RWPE2 (cell line): ENCODE measurements around the gene TMEM107.

Source experiments
- ATAC-seq: fragments of 200-7000 bp; cut with Tn5 transposase; 3 replicates; pipeline ENCODE4 v1.9.1; 2021; ENCODE audit warnings: low read depth
- DNase-seq: peaks from one replicate; pipeline ENCODE4 v3.0.0-alpha.2; 2020; ENCODE audit warnings: low spot score
- H3K27ac ChIP-seq: fragments of 450-650 bp; 2 replicates; pipeline ENCODE4 v1.5.1; 2017; ENCODE audit warnings: mild to moderate bottlenecking; ENCODE audit not compliant: poor library complexity, severe bottlenecking
- H3K27me3 ChIP-seq: fragments of 250-450 bp; sonication (Bioruptor Pico); 2 replicates; pipeline ENCODE4 v1.5.1; 2021; ENCODE audit warnings: mild to moderate bottlenecking, moderate library complexity; ENCODE audit not compliant: insufficient read depth, poor library complexity, severe bottlenecking
- H3K36me3 ChIP-seq: fragments of 250-450 bp; sonication (Bioruptor Pico); 2 replicates; pipeline ENCODE4 v1.5.1; 2020; ENCODE audit warnings: low read depth, mild to moderate bottlenecking, moderate library complexity
- H3K4me1 ChIP-seq: fragments of 250-450 bp; sonication (Bioruptor Pico); 2 replicates; pipeline ENCODE4 v1.5.1; 2021; ENCODE audit warnings: mild to moderate bottlenecking, moderate library complexity; ENCODE audit not compliant: insufficient read depth, poor library complexity, severe bottlenecking
- H3K4me3 ChIP-seq: fragments of 250-450 bp; sonication (Bioruptor Pico); 2 replicates; pipeline ENCODE4 v1.5.1; 2021; ENCODE audit warnings: mild to moderate bottlenecking, moderate library complexity; ENCODE audit not compliant: severe bottlenecking
- H3K9me3 ChIP-seq: fragments of 250-450 bp; sonication (Bioruptor Pico); 2 replicates; pipeline ENCODE4 v1.5.1; 2021; ENCODE audit warnings: mild to moderate bottlenecking, moderate library complexity; ENCODE audit not compliant: severe bottlenecking
- TF ChIP-seq, protein P1 (sequence below): fragments of 450-650 bp; IDR thresholded peaks from one replicate; pipeline ENCODE4 v1.5.1; 2017; ENCODE audit warnings: mild to moderate bottlenecking, moderate library complexity; ENCODE audit not compliant: poor library complexity, severe bottlenecking

Gene TMEM107

GRCh38 chr17:8210761-8211458 is 34.7 kb upstream of the TMEM107 start:
- Histone ChIP-seq H3K4me1 (peaks cover 14% of the 10 kb centered on the region), H3K36me3 (peaks cover 40% of the 10 kb centered on the region), H3K27me3 (no peaks in the 10 kb centered on the region), H3K4me3 (peak overlapping the region; percentile 65), H3K9me3 (no peaks in the 10 kb centered on the region), H3K27ac (peak overlapping the region; percentile 85)
- ATAC-seq, result no peak
- DNase-seq, result no peak
- TF ChIP-seq, protein P1, sequence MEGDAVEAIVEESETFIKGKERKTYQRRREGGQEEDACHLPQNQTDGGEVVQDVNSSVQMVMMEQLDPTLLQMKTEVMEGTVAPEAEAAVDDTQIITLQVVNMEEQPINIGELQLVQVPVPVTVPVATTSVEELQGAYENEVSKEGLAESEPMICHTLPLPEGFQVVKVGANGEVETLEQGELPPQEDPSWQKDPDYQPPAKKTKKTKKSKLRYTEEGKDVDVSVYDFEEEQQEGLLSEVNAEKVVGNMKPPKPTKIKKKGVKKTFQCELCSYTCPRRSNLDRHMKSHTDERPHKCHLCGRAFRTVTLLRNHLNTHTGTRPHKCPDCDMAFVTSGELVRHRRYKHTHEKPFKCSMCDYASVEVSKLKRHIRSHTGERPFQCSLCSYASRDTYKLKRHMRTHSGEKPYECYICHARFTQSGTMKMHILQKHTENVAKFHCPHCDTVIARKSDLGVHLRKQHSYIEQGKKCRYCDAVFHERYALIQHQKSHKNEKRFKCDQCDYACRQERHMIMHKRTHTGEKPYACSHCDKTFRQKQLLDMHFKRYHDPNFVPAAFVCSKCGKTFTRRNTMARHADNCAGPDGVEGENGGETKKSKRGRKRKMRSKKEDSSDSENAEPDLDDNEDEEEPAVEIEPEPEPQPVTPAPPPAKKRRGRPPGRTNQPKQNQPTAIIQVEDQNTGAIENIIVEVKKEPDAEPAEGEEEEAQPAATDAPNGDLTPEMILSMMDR, result no peak

DNA sequence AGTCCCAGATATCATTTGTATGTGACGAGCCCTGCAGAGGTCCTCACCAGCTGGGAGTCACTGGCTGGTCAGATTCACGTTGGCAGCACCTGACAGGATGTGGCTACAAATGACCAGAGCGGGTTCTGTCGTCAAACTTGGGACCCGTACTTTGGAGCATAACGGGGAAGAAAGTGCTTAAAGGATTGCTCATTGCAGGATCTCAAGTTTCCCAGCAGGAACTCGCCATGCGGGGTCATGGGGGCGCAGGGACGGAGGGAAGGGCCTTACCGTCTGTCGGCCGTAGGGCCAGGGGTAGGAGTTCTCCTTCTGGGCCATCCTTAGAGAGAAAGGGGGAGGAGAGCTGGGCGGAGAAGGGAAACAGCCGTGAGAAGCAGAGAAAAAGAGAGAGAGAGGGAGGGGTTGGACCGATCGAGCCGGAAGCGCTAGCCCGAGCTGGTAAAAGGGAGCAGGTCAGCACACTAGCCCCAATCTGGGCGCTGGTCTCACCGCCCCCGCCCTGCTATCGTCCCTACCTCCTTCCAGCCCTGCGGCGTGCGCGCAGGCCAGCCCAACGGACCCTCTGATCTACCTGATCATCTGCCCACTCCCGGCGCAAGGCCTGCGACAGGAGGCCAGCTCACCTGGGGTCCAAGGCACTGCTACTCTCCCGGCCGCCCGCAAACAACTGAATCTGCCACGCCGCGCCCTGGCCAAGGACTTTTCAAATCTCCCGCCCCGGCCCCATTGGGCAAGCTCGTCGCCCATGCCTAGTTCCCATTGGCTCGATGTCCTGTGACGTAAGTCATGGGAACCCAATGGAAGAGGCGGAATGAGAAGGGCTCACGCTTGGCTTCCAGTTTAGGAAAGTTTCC is 34.0 kb upstream of the TMEM107 start, which contains the start of gene AURKB:
AURKB (minus strand) TSS at position 669 of the 854 bp plus-strand sequence; CDS start at position 318, 351 bp downstream.
- Histone ChIP-seq H3K27me3 (no peaks in the 10 kb centered on the region), H3K9me3 (no peaks in the 10 kb centered on the region), H3K36me3 (peaks cover 48% of the 10 kb centered on the region), H3K27ac (peak within 1 kb of the TSS; percentile 85), H3K4me1 (peaks cover 14% of the 10 kb centered on the region), H3K4me3 (peak within 1 kb of the TSS; percentile 65)
- peak; percentile 93 for ATAC-seq
- TF ChIP-seq, protein P1, result no peak
- peak; percentile 94 for DNase-seq

DNA sequence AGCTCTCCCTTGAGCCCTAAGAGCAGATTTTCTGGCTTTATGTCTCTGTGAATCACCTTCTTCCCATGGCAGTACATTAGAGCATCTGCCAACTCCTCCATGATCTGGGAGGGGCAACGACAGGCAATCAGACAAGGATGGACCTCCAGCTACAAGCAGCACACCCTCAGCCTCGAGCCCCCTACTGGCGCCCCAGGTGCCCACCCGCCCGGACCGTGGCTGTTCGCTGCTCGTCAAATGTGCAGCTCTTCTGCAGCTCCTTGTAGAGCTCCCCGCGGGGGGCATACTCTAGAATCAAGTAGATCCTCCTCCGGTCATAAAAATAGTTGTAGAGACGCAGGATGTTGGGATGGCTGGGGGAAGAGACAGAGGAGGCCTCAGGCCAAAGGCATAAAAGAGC is 30.4 kb upstream of the TMEM107 start:
- Histone ChIP-seq H3K4me1 (peaks cover 14% of the 10 kb centered on the region), H3K27ac (no peak overlapping the region), H3K4me3 (no peak overlapping the region), H3K27me3 (no peaks in the 10 kb centered on the region), H3K36me3 (peaks cover 58% of the 10 kb centered on the region), H3K9me3 (no peaks in the 10 kb centered on the region)
- DNase-seq, result no peak
- TF ChIP-seq, protein P1, result no peak
- no peak for ATAC-seq

DNA sequence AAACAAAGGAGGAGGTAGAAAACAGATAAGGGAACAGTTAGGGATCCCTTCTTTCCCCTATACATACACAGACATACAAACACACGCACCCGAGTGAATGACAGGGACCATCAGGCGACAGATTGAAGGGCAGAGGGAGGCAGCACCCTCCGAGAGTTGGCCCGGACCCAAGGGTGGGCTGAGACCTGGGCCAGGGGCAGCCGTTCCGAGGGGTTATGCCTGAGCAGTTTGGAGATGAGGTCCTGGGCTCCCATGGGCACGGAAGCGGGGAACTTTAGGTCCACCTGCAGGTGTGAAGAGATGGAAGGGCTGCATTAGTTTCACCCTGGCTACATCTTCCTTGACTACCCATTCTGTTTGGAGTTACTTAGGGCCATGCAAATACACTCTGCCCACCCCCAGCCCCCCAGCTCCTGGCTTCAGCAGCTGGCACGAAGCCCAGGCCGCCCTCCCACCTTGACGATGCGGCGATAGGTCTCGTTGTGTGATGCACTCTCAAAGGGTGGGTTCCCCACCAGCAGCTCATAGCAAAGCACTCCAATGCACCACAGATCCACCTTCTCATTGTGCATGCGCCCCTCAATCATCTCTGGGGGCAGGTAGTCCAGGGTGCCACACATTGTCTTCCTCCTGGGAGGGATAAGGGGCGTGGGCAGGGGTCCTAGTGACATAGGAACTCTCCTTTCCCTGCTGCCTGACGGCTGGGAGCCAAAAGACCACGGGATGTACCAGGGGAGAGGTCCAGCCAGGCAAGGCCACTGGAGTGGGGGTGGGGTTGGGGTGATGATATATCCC is 28.8 kb upstream of the TMEM107 start:
- no peak overlapping the region for H3K4me3 ChIP-seq
- ATAC-seq (no peak), DNase-seq (no peak)
- peaks cover 58% of the 10 kb centered on the region for H3K36me3 ChIP-seq
- no peaks in the 10 kb centered on the region for H3K9me3 ChIP-seq
- TF ChIP-seq, protein P1, result no peak
- no peak overlapping the region for H3K27ac ChIP-seq
- H3K27me3 ChIP-seq, result no peaks in the 10 kb centered on the region
- H3K4me1 ChIP-seq, result peaks cover 11% of the 10 kb centered on the region
